Right lung (tissue), 5 donors: Measurements from ENCODE around the gene CDC42EP4. TPM values are rescaled to one million over a fixed set of nuclear protein-coding genes. Genes with fewer than 3 reads are reported as not detected.
"Not testable (repeated sequence)": the region's sequence is repeated elsewhere in the genome, so short reads cannot be mapped to it uniquely, and the experiment has no call there.

Source experiments
- DNase-seq, 2 donors: peaks; one replicate each; pipeline ENCODE4 v3.0.0-alpha.2; 2013
- polyA plus RNA-seq, 5 donors: library from polyadenylated mRNA; unstranded; fragments of 120-200 nt; gene quantifications; one replicate each; pipeline versions ENCODE4 v1.2.1 to v1.2.3, GENCODE V29; 2013; ENCODE audit warnings: inconsistent platforms in 1 of 5, low replicate concordance in 1 of 5; ENCODE audit not compliant: insufficient read length in 5 of 5, insufficient read depth in 1 of 5

CDC42EP4 gene
- polyA plus RNA-seq, 5 donors: 58.8 to 90.6 (median 67.0) TPM

DNA sequence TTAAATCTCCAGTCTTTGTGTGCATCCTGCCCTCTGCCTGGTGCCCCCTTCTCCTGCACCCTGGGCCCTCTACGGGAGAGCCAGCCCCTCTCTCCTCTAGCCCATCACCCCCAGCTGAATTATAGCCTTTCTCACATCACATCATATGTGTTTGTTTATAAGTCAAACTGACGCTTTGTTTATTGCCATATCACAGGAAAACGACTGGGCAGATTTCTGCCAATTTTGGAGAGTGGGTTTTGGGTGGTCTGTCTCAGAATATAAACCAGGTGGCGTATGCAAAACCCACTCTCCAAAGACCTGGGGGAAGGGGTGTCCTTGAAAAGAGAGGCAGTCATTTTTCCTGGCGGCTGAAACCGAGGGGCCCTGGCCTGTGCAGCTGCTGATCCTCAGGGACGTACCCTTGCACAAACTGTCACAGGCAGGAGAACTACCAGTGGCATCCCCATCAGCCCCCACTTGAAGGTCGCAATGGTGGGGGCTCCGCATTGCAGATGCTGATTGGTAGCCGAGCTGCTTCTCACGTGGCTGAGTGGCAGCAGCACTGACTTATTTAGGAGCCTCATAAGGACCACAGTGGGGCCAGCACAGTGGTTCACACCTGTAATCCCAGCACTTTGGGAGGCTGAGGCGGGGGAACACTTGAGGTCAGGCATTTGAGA, 34.8 kb upstream of the CDC42EP4 start:
- DNase-seq: peak; percentile 87 to 89

DNA sequence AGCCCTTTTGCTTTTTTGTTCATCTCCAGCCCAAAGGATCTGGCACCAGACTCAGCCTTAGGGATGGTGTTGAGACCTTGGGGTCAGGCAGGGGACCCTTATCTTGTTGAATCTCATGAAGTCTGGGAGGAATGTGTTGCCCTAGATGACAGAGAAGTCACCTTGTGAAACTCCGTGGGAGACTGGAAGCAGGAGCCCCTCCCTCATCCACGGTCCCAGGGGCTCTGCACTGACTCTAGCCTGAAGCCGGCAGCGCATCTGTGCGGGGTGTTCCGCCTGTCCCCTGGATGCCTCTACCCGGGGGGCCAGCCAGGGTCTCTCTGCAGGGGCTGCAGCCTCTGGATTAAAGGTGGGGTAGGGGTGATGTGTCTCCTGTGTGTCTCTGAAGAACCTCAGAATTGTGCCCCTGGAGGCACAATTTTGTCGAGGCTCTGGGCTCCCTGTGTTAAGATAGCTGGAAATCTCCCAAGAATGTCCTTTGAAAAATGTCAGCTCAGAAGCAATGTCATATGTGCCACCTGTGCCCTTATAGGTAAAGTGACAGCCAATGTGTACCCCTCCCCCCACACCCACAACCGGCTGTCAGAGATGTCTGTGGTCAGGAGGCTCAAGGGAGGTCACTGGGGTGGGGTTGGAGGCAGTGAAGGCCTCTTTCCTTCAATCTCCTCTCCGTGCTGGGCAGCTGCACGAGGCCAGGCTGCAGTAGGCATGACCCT, 32.1 kb upstream of the CDC42EP4 start:
- DNase-seq: no peak

DNA sequence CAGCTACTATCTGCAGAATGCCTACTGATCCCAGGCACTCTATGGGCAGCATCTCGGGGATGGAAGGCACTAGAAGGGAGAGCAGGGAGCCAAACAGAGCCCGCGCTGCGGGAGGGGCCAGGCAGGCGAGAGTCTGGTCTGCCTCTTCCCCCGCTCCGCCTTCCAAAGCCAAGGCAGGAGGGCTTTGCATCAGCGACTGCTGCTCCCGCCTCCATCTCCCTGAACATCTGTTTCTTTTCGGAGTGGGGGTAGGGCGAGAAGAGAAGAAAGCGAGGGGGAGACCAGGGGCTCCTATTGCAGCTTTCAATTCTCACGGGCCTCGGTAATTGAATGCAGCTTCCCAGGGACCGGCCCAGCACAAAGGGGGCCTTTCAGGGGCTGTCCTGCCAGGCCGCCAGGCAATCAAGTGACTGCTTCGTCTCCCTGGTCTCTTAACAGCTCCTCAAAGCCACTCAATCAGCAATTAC, 31.4 kb upstream of the CDC42EP4 start:
- DNase-seq: peak; percentile 90 to 93

DNA sequence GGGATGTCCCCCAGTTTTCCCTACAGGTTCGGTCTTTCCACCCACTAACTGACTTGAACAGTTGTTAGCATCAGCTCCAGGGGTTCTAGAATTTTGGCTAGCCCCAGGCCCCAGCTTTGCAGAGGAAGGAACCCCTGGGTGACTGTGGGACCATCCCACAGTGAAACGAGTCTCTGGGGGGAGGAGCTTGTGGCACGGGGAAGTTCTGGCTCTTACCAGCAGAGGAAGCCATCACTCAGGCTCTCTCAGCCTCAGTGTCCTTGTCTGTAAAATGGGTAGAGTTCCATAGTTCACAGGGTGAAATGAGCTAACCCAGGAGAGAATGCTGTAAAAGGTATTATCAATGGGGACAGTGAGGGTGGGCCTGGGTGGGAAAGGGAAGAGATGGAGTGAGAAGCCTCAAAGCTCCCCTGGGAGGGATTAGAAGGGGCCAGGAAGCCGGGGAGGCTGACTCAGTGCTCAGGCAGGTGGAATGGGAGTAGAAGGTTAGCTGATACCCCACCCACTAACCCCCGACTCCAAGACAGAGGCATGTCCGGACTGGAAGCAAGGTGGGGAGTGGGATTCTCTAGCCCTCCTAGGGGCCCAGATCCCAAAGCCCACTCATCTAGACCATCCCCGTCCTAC, 30.9 kb upstream of the CDC42EP4 start:
- no peak for DNase-seq

DNA sequence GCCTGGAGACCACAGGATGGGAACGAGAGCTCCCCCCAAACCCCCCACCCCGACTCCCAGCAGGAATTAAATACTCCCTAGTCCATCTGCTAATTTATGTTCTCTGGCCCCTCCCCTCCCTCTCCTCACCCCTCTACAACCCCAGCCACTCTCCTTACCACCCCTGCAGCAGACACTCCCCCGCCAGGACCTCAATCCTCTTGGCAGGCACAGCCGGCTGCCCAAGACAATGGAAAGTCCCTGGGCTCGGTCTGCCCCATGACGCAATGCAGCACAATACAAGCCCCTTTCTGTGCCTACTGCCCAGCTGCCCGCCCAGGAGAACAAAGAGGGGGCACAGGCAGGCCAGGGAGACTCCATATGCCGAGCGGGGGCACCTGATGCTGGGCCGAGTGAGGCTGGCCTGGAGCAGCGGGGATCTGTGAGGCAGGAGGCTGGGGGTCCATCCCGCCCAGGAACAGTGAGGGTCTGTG, 30.3 kb upstream of the CDC42EP4 start:
- DNase-seq: peak; percentile 74 to 82

DNA sequence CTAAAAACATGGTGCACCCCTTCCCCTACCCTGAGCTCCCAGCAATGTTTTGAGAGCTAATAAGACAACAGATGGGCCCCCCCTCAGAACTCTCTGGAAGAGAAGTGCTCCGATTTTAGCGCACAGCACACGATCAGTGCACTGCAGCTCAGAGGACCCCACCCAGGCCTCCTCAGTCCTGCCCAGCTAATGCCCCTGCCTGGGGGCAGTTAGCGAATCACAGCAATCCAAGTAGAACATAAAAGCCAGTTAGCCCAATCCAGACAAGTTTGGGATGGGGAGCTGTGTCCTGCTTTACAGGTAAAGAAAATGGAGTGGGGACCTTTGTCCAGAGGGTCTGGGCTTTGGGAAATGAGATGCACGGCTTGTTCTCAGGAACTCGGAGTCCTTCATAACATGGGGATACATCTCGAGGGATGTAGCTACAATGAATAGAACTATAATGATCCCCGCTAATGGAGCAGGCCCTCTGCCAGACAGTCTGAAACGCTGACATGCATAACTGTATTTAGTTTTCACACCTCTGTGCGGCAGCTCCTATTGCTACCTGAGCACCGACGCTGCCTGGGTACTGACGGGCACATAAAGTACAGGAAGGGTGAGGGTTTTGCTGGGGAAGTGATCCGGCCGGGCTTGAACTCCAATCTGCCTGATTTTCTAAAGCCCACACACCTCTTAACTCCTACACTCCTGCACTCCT, 29.7 kb upstream of the CDC42EP4 start:
- DNase-seq: no peak

DNA sequence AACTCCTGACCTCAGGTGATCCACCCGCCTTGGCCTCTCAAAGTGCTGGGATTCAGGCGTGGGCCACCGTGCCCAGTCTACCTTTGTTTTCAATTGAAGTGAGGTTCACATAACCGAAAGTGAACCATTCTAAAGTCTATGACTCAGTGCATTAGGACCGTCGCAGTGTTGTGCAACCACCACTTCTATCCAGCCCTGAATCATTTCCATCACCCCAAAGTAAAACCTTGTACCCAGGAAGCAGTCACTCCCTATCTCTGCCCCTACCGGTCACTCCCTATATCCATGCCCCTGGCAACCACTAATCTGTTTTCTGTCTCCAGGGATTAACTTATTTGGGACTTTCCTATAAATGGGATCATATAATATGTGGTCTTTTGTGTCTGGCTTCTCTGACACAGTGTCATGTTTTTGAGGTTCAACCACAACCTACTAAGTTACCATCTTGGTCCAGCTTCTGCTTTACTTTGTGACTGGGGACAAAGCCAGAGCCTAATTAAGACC, 28.3 kb upstream of the CDC42EP4 start:
- no peak for DNase-seq

DNA sequence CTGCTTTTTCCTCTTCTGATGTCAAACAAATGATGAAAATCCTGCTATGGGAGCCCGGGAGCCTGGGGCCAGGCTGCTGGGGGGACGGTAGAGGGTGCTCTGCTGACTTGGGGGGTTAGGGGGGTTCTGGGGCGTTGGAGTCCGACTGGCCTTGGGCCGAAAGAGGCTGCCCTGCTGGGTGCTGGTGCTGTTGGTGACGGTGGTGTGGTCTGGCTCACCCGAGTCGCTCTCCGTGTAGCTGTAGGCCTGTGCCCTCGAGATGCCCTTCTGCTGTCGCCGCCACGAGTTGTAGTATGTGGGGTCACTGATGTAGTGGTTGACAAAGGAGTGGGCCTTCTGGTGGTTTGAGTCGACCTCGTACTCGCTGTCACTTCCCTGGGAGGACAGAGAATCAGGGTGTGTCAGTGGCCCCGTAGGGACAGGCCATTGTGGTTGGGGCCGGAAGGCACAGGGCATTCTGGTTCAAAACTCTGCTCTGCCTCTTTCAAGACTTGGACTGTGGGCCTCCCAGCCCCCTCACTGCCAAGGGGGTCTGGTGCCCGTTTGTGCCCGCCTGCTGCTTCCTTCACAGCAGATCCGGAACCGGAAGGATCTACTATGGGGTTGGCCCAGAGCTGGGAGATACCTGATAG, 26.9 kb upstream of the CDC42EP4 start:
- no peak for DNase-seq

DNA sequence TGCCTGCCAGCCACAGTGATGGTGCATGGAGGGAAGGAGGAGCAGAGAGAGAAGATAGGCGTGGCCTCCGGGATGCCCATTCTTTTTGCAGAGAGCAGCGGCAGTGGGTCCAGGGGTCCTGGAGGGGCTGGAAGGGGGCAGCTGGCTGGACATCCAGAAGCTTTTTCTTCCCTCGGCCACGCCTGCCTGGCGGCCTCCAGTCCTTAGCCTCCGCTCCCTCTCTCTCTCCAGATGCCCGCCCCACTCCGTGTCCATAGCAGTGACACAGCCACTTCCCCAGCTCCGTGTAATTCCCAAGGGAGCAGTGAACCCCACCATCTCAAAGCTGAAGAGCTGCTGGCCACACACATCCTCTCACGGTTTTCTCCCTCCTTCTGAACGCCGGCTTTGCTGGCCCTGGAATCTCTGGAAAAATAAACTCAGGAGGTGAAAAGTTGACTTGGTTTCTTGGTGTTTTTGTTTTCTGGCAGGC, 26.3 kb upstream of the CDC42EP4 start:
- DNase-seq: peak; percentile 62 to 76

DNA sequence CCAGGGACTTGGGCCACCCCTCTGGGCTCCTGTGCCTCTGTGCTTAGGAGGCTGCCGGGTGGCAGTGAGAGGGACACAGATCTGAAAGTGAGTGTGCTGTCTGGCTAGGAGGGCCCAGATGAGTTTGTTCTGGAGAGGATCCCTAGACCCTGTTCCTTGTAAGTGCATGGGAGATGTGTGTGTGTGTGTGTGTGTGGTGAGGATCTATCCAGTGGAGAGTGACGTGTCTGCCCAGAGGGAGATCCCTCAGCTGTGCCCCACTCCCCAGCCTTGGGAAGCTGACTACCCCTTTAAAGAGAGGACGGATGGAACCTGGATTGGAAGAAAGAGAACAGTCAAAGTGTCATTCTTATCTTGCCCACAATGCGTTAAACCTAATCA, 25.5 kb upstream of the CDC42EP4 start:
- DNase-seq: no peak

DNA sequence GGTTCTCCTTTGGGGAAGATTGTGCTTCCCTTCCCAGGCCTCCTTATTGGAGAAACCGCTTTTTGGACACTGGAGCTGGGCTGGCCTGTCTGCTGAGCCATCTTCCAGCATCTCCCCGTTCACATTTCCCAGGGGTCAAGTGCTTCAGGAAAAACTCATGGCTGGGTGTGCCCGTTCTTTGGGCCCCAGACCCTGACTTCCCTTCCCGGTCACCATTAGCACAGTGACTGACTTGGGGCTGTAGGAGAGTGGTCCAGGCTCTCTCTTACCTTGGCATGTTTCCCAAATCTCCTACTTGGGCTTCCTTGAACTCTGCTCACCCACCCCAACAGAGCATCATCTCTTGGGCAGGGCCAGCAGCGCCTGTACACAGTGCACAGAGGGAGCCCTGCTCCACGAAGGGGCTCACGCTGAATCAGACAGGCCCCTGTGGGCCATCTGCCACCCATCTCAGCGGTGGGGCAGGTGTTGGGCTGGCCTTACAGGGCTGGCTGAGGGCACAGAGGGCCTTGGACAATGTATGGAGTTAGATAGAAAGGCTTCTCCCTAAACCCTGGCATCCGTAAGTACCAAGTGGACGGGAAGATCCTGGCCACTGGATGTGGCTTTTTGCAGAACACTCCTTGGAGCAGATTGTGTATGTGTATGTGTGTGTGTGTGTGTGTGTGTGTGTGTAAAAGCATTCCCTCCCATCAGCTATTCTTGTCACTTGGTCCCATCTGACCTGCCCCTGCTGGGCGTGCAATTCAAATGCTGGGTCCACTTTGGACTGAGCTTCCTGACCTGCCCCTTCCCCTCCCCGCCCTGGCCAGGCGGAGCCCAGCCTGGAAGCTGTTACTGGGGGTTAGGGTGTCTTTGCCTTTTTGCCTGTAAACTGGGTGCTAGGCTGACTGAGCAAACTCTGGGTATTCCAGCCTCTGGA, 24.9 kb upstream of the CDC42EP4 start:
- no peak for DNase-seq

DNA sequence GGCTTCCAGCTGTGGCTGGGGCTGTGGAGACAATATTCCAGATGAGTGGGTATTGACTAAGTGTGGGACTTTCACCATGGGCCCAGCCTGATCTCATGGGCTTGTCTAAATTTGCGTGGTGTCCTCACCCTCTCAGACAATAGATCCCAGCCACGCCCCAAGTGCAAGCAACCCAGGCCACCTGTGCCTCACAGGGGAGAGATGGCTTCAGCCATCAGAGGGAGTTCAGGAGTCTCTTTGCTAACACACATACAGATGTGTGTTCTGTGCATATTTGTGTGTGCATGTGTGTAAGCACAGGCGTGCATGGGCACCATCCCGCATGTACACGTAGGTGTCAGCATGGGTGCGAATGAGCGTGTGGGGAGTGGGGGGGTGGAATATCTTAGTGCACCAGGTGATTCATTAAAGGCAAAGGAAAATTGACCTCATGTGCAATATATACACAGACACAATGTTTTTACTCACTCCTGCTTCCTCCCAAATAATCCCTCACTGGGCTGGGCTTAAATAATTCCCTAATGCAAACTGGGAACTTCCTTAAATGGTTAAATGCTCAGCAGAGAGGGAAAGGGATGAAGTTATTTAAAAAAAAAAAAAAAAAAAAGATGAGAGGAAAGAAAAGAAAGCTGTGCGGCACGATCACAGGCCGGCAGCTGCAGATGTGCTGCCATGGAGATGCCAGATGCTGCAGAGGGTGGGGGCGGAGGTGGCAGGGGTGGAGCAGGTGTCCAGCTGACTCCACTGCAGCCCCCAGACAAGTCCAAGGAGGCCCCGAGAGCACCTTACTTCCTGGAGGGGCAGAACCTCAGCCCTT, 24.0 kb upstream of the CDC42EP4 start:
- no peak for DNase-seq

DNA sequence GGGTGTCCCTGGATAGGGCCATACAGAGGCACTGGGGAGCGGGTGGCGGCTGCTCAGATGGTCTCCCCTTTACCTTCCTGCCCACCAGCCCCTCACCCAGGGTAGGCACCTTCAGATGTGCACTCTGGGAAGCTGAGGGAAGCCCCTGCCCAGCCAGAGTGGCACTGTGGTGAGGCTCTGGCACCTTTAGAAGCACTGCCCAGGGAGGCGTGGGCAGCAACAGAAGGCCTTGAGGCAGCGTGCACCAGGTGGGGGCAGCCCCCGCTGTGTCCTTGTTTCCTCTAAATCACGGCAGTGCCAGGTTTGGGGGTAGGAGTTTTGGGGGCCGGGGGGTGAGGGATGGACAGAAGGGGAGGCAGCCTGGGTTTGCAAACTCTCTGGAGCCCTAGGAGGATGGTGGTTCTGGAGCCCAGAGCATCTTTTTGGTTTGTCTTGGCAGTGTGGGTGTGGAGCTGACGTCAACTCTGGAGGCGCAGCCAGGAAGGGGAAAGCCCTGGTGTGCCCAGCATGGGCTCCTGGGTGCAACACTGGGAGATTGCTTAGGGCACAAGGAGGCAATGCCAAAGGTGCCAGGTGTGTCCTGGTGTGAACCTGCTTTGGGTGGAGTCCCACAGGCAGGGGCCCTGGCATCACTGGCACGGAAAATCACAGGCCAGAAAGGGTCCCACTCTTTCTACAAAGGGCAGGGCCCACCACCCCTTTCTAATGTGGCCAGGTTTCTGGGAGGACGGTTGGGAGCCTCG, 23.1 kb upstream of the CDC42EP4 start:
- no peak for DNase-seq

DNA sequence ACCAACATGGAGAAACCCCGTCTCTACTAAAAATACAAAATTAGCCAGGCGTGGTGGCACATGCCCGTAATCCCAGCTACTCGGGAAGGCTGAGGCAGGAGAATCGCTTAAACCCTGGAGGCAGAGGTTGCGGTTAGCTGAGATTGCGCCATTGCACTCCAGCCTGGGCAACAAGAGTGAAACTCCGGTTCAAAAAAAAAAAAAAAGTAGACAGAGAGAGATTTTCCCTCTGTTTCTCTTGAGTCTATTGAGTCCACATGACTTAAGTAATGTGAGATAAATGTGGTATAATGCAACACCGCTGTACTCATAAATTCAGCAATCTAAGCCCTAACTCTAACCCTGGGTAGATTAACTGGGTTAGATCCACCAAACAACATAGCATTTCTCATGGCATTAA, 21.6 kb upstream of the CDC42EP4 start:
- not testable (repeated sequence) for DNase-seq

DNA sequence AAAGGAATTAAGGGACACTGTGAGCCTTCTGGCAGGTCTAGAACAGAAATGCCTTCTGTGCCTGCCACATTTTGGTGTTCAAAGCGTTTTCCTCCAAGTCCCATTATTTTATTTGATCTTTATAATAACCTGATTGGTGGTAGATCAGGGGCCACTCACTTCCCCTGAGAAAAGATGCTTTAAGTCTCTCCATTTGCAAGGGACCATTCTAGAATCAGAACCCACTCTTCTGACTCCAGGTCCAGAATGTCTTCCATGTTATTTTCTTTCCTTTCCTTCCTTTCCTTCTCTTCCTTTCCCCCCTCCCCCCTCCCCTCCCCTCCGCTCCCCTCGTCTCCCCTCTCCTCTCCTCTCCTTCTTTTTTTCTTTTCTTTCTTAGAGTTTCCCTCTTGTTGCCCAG, 19.3 kb upstream of the CDC42EP4 start:
- DNase-seq: no peak

DNA sequence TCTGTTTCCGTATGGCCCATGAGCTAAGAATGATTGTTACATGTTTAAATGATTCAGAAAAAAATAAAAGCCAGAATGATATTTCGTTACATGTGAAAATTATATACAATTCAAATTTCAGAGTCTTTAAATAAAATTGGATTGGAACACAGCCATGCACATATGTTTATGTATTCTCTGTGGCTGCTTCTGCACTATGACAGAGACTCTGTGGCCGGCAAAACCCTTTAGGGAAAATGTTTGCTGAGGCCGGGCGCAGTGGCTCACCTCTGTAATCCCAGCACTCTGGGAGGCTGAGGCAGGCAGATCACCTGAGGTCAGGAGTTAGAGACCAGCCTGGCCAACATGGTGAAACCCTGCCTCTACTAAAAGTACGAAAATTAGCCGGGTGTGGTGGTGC, 15.9 kb upstream of the CDC42EP4 start:
- no peak for DNase-seq

DNA sequence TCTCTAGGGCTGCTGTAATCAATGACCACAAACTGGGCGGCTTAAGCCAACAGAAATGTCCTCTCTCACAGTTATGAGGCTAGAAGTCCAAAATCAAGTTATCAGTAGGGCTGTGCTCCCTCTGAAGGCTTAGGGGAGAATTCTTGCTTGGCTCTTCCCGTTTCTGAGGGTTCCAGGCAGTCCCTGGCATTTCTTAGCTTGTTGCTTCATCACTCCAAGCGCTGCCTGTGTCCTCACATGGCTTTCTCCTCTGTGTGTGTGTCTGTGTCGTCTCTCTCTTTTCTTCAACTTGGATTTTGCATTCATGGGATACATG, 13.7 kb upstream of the CDC42EP4 start:
- DNase-seq: peak; percentile 67 to 82

DNA sequence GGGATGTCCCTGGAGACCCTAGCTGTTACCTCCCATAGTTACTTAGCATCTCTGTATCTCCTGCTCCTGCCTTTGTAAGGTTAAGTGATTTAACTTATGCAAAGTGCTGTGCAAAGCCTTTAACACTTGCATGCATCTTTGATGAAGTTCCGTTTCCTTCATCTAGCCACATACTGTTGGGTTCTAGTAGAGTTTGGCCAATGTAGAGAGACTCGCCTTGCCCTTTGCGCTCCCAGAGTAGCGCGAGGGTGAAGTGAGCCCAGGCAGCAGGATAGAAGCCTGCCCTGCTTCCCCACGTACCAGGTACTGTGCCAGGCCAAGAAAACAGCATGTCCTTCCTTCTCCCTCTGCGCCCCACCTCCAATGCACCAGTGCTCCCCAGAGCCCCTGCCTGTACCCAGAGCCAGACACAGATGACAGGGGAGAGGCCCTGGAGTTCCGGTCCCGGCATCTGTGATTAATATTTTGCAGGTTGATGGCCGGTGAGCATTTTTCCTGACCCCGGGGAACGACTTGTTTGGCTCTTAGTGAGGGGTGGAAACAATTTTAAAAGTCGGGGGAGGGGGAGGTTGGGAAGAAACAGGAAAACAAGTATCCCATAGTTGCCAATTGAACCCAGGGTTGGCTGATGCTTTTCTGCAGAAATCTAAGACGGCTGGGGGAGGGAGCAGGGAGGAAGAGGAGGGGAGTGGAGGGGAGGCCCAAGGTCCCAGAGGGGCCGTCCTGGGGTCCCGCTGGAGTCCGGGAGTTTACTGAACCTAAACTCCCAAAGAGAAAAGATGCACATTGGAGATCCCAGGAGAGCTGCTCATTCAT, 13.1 kb upstream of the CDC42EP4 start:
- DNase-seq: no peak
